ENCODE data around the gene AFF3. TPM values are rescaled to one million over a fixed set of nuclear protein-coding genes. Genes with fewer than 3 reads are reported as not detected.

Gene AFF3
- total and polyA plus RNA-seq, 2 experiments from 2014 or later, result 7.3 to 7.8 TPM

DNA sequence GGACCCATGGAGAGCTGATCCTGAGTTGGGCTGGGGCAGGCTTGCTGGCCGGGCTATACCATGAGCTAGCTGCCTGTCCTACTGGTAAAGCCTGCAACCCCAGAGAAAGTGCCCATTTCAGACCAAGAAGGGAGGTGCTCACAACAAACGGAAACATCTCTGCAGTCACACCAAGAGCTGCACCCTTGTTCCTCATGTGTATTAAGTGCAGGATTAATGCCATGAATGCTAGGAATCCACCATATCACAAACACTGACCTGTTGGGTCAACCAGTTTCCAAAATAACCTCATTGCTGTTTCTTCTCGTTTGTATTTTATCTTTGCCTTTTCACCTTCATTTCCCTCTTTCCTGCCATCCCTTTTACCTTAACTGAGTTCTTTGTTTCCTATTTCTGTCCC lies 69.9 kb downstream of the AFF3 start:
- Histone ChIP-seq H3K36me3 (replicated peaks; ENCODE audit: insufficient read depth, low read depth) (no peaks in the 10 kb centered on the region), H3K27me3 (no peaks in the 10 kb centered on the region), H3K4me1 (ENCODE audit: insufficient read depth) (peaks cover 17% of the 10 kb centered on the region), H3K9me2 (replicated peaks; ENCODE audit: insufficient read depth) (no peaks in the 10 kb centered on the region), H3K9me3 (ENCODE audit: low read depth) (no peaks in the 10 kb centered on the region), H3K4me2 (no peak overlapping the region), H3K27ac (no peak overlapping the region), H4K20me1 (ENCODE audit: insufficient read depth, poor library complexity, severe bottlenecking) (no peaks in the 10 kb centered on the region), H2AFZ (no peak overlapping the region), H3K4me3 (no peak overlapping the region), H3K79me2 (no peaks in the 10 kb centered on the region)
- TF ChIP-seq EZH2 (IDR thresholded peaks at IDR 0.05; ENCODE audit: borderline replicate concordance) (no peak), EZH2phosphoT487 (IDR thresholded peaks at IDR 0.05; ENCODE audit: low read depth, severe bottlenecking, unreplicated experiment) (no peak)
- TF ChIP-seq, protein P1, sequence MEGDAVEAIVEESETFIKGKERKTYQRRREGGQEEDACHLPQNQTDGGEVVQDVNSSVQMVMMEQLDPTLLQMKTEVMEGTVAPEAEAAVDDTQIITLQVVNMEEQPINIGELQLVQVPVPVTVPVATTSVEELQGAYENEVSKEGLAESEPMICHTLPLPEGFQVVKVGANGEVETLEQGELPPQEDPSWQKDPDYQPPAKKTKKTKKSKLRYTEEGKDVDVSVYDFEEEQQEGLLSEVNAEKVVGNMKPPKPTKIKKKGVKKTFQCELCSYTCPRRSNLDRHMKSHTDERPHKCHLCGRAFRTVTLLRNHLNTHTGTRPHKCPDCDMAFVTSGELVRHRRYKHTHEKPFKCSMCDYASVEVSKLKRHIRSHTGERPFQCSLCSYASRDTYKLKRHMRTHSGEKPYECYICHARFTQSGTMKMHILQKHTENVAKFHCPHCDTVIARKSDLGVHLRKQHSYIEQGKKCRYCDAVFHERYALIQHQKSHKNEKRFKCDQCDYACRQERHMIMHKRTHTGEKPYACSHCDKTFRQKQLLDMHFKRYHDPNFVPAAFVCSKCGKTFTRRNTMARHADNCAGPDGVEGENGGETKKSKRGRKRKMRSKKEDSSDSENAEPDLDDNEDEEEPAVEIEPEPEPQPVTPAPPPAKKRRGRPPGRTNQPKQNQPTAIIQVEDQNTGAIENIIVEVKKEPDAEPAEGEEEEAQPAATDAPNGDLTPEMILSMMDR (IDR thresholded peaks at IDR 0.05; ENCODE audit: poor library complexity), result no peak
- DNase-seq (ENCODE audit: low spot score), result no peak
- 90% methylated on average over 3 of the region's 3 CpGs for WGBS (ENCODE audit: low lambda C conversion rate, missing lambda C conversion rate)

DNA sequence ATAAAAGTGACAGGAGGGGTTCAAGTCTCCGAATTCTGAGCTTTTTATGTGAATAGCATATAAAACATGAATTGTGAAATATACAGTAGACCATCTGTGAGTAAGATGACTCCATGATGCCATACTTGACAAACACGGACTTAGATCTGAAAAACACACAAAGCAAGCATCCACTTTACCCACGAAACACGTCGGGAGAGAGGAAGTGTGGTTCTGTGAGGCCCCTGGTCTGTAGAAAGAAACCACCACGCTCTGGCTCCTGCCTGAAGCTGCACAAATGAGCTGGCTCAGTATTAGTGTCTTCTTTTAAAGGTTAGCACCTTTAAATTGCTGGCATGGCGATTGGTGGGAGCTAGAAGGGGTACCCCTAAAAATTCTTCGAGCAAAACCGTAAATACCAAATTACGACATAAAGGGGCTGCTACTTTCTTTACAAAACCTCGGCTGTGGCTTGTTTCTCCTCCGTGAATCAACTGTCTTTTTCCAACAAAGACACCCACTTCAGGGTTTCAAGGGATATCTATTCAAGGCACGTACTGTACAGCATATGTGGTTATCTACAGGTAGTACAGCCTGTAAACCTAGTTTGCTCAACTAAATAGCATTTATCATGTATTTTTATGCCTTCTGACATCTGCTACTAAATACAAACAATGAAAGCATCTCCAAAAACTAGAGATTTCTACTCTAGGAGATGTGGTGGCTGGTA lies 70.9 kb downstream of the AFF3 start:
- 84% methylated on average over 13 of the region's 13 CpGs for WGBS (ENCODE audit: low lambda C conversion rate, missing lambda C conversion rate)
- Histone ChIP-seq H3K27ac (no peak overlapping the region), H4K20me1 (ENCODE audit: insufficient read depth, poor library complexity, severe bottlenecking) (no peaks in the 10 kb centered on the region), H2AFZ (no peak overlapping the region), H3K4me3 (no peak overlapping the region), H3K9me2 (replicated peaks; ENCODE audit: insufficient read depth) (no peaks in the 10 kb centered on the region), H3K79me2 (no peaks in the 10 kb centered on the region), H3K36me3 (replicated peaks; ENCODE audit: insufficient read depth, low read depth) (no peaks in the 10 kb centered on the region), H3K9me3 (ENCODE audit: low read depth) (no peaks in the 10 kb centered on the region), H3K27me3 (no peaks in the 10 kb centered on the region), H3K4me1 (ENCODE audit: insufficient read depth) (peaks cover 25% of the 10 kb centered on the region), H3K4me2 (no peak overlapping the region)
- DNase-seq (ENCODE audit: low spot score), result no peak
- TF ChIP-seq EZH2phosphoT487 (IDR thresholded peaks at IDR 0.05; ENCODE audit: low read depth, severe bottlenecking, unreplicated experiment), result no peak

DNA sequence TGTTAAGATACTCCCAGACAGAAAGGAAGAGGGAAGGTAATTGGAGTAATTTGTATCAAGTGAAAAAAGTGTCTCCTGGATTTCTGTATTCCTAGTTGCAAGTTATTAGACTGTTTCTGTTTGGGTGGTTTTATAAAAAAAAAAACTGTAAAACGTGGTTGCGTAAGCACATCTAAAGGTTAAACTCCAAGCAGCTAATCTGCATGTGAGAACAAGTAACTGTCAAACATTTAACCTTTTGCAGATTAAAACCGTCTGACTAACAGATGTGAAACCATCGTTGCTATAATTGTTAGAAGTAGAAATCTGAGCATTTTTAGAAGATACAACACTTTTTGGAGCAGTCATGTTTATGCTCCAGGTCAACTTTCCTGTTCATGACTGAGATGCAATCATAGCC lies 72.3 kb downstream of the AFF3 start:
- H3K36me3 ChIP-seq (replicated peaks; ENCODE audit: insufficient read depth, low read depth), result no peaks in the 10 kb centered on the region
- no peaks in the 10 kb centered on the region for H3K27me3 ChIP-seq
- no peak overlapping the region for H3K27ac ChIP-seq
- H3K9me3 ChIP-seq (ENCODE audit: low read depth), result no peaks in the 10 kb centered on the region
- TF ChIP-seq, protein P1 (IDR thresholded peaks at IDR 0.05; ENCODE audit: poor library complexity), result no peak
- TF ChIP-seq EZH2 (IDR thresholded peaks at IDR 0.05; ENCODE audit: borderline replicate concordance), result no peak
- TF ChIP-seq EZH2phosphoT487 (IDR thresholded peaks at IDR 0.05; ENCODE audit: low read depth, severe bottlenecking, unreplicated experiment), result no peak
- no peaks in the 10 kb centered on the region for H4K20me1 ChIP-seq (ENCODE audit: insufficient read depth, poor library complexity, severe bottlenecking)
- no peak overlapping the region for H3K4me3 ChIP-seq
- H3K4me2 ChIP-seq, result no peak overlapping the region
- peaks cover 28% of the 10 kb centered on the region for H3K4me1 ChIP-seq (ENCODE audit: insufficient read depth)
- 35% methylated on average over 4 of the region's 4 CpGs for WGBS (ENCODE audit: low lambda C conversion rate, missing lambda C conversion rate)
- H3K79me2 ChIP-seq, result no peaks in the 10 kb centered on the region
- DNase-seq (ENCODE audit: low spot score), result peak; percentile 19
- H3K9me2 ChIP-seq (replicated peaks; ENCODE audit: insufficient read depth), result no peaks in the 10 kb centered on the region
- H2AFZ ChIP-seq, result no peak overlapping the region

DNA sequence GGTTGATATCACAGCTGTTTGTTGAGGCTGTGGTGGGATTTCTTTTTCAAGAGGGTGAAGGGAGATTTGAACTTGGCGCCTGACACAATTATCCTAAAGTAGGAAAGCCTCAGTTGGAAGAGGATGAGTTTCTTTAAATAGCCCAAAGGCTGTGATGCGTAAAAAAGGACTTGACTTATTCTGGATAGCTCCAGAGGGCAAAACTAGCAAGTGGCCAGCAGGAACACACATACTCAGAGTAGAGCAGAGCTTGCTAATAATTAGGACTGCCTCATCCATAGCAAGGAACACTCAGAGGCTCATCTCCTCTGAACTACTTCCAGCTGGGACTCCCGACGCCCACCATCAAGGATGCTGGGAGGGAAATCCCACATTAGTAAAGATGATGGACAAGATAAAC lies 74.0 kb downstream of the AFF3 start:
- H2AFZ ChIP-seq, result no peak overlapping the region
- no peaks in the 10 kb centered on the region for H3K27me3 ChIP-seq
- no peak for DNase-seq (ENCODE audit: low spot score)
- H3K4me1 ChIP-seq (ENCODE audit: insufficient read depth), result peaks cover 28% of the 10 kb centered on the region
- no peak overlapping the region for H3K27ac ChIP-seq
- no peaks in the 10 kb centered on the region for H3K36me3 ChIP-seq (replicated peaks; ENCODE audit: insufficient read depth, low read depth)
- no peak overlapping the region for H3K4me3 ChIP-seq
- H4K20me1 ChIP-seq (ENCODE audit: insufficient read depth, poor library complexity, severe bottlenecking), result no peaks in the 10 kb centered on the region
- 83% methylated on average over 4 of the region's 4 CpGs for WGBS (ENCODE audit: low lambda C conversion rate, missing lambda C conversion rate)
- no peaks in the 10 kb centered on the region for H3K9me2 ChIP-seq (replicated peaks; ENCODE audit: insufficient read depth)
- H3K79me2 ChIP-seq, result peaks cover 3% of the 10 kb centered on the region
- no peak overlapping the region for H3K4me2 ChIP-seq
- H3K9me3 ChIP-seq (ENCODE audit: low read depth), result no peaks in the 10 kb centered on the region
- TF ChIP-seq EZH2 (IDR thresholded peaks at IDR 0.05; ENCODE audit: borderline replicate concordance) (no peak), EZH2phosphoT487 (IDR thresholded peaks at IDR 0.05; ENCODE audit: low read depth, severe bottlenecking, unreplicated experiment) (no peak)
- TF ChIP-seq, protein P1 (IDR thresholded peaks at IDR 0.05; ENCODE audit: poor library complexity), result no peak

Data from hepatocyte (in vitro differentiated cells).